A673 (cell line): ENCODE data around the gene GAL3ST2.

Source experiments
- EZH2 ChIP-seq: fragments of 200-600 bp; sonication (generic); IDR thresholded peaks from 2 replicates; pipeline ENCODE4 v1.6.1; 2017; ENCODE audit warnings: borderline replicate concordance, low read depth, mild to moderate bottlenecking, mixed read lengths, antibody characterized with exemption, low read length; ENCODE audit not compliant: poor library complexity, severe bottlenecking
- TF ChIP-seq, protein P1 (sequence below): fragments of 300-800, 200-600 bp; sonication (generic); conservative IDR thresholded peaks from 2 replicates; pipeline ENCODE4 v1.5.1; 2017; ENCODE audit warnings: low read depth, mild to moderate bottlenecking, antibody characterized with exemption, low read length, moderate library complexity, mixed read lengths

DNA sequence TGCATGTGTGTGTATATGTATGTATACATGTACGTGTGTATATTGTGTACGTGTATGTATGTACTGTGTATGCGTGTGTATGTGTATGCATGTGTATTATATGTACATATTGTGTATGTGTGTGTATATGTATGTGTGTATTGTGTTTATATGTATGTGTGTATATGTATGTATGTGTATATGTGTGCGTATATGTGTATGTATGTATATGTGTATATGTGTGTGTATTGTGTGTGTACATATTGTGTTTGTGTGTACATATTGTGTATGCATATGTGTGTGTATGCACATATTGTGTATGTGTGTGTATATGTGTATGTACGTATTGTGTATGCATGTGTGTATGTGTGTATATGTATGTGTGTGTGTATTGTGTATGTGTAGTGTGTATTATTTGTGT, 16.8 kb downstream of the GAL3ST2 start:
- TF ChIP-seq, protein P1, sequence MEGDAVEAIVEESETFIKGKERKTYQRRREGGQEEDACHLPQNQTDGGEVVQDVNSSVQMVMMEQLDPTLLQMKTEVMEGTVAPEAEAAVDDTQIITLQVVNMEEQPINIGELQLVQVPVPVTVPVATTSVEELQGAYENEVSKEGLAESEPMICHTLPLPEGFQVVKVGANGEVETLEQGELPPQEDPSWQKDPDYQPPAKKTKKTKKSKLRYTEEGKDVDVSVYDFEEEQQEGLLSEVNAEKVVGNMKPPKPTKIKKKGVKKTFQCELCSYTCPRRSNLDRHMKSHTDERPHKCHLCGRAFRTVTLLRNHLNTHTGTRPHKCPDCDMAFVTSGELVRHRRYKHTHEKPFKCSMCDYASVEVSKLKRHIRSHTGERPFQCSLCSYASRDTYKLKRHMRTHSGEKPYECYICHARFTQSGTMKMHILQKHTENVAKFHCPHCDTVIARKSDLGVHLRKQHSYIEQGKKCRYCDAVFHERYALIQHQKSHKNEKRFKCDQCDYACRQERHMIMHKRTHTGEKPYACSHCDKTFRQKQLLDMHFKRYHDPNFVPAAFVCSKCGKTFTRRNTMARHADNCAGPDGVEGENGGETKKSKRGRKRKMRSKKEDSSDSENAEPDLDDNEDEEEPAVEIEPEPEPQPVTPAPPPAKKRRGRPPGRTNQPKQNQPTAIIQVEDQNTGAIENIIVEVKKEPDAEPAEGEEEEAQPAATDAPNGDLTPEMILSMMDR, result no peak
- no peak for TF ChIP-seq EZH2
